ENCODE results near the gene SDR42E2.

DNA sequence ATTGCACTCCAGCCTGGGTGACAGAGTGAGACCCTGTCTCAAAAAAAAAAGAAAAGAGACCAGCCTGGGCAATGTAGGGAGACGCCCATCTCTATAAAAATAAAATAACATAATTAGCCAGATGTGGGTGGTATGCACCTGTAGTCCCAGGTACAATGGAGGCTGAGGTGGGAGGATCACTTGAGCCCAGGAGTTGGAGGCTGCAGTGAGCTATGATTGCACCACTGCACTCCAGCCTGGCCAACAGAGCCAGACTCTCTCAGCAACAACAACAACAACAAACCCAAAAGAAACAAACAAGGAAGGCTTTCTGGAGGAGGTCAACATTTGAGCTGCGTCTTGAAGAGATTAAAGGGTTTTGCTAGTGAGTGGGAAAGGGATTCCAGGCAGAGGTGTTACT is 52.1 kb downstream of the SDR42E2 start:
- TF ChIP-seq FOXK2 (IDR thresholded peaks at IDR 0.05) (no peak), CTCF (IDR thresholded peaks at IDR 0.05 in 2 of 3, conservative IDR thresholded peaks at IDR 0.05 in 1 of 3; ENCODE audit: control insufficient read depth in 2 of 3, extremely low read depth in 1 of 3, insufficient read depth in 1 of 3, low read depth in 3 of 3, low read length in 3 of 3) (no peak), POLR2A (IDR thresholded peaks at IDR 0.05; ENCODE audit: low read depth, low read length) (no peak), SP1 (IDR thresholded peaks at IDR 0.05; ENCODE audit: low read depth, low read length) (no peak), HCFC1 (IDR thresholded peaks at IDR 0.05; ENCODE audit: low read length) (no peak), EZH2 (IDR thresholded peaks at IDR 0.05; ENCODE audit: borderline replicate concordance, control insufficient read depth, low read depth, low read length) (no peak)
- TF ChIP-seq, protein P1, sequence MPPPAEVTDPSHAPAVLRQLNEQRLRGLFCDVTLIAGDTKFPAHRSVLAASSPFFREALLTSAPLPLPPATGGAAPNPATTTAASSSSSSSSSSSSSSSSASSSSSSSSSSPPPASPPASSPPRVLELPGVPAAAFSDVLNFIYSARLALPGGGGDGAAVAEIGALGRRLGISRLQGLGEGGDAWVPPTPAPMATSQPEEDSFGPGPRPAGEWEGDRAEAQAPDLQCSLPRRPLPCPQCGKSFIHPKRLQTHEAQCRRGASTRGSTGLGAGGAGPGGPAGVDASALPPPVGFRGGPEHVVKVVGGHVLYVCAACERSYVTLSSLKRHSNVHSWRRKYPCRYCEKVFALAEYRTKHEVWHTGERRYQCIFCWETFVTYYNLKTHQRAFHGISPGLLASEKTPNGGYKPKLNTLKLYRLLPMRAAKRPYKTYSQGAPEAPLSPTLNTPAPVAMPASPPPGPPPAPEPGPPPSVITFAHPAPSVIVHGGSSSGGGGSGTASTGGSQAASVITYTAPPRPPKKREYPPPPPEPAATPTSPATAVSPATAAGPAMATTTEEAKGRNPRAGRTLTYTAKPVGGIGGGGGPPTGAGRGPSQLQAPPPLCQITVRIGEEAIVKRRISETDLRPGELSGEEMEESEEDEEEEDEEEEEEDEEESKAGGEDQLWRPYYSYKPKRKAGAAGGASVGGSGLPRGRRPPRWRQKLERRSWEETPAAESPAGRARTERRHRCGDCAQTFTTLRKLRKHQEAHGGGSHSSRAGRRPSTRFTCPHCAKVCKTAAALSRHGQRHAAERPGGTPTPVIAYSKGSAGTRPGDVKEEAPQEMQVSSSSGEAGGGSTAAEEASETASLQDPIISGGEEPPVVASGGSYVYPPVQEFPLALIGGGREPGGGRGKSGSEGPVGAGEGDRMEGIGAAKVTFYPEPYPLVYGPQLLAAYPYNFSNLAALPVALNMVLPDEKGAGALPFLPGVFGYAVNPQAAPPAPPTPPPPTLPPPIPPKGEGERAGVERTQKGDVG (CRISPR knock-in tag; IDR thresholded peaks at IDR 0.05) = no peak
- TF ChIP-seq, protein P2, sequence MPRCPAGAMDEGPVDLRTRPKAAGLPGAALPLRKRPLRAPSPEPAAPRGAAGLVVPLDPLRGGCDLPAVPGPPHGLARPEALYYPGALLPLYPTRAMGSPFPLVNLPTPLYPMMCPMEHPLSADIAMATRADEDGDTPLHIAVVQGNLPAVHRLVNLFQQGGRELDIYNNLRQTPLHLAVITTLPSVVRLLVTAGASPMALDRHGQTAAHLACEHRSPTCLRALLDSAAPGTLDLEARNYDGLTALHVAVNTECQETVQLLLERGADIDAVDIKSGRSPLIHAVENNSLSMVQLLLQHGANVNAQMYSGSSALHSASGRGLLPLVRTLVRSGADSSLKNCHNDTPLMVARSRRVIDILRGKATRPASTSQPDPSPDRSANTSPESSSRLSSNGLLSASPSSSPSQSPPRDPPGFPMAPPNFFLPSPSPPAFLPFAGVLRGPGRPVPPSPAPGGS (IDR thresholded peaks at IDR 0.05; ENCODE audit: borderline replicate concordance, insufficient read depth, low read depth, low read length, poor library complexity, severe bottlenecking) = no peak

Measured in GM12878 (cell line).